HCT116 (cell line): ENCODE measurements around the gene SPARC.

Experiments
- CEBPB ChIP-seq: IDR thresholded peaks from 2 replicates; pipeline ENCODE4 v1.6.1; 2012; ENCODE audit warnings: low read depth
- EGR1 ChIP-seq: IDR thresholded peaks from 2 replicates; pipeline ENCODE4 v1.6.1; 2012; ENCODE audit warnings: low read depth
- EZH2 ChIP-seq: fragments of 200-600 bp; sonication (generic); IDR thresholded peaks from 2 replicates; pipeline ENCODE4 v1.6.1; 2017; ENCODE audit warnings: antibody characterized with exemption, mixed run types
- EZH2phosphoT487 ChIP-seq: fragments of 200-600 bp; IDR thresholded peaks from 2 replicates; pipeline ENCODE4 v1.6.1; 2018; ENCODE audit warnings: antibody characterized with exemption, borderline replicate concordance
- POLR2A ChIP-seq: IDR thresholded peaks from 2 replicates; pipeline ENCODE4 v1.7.0; 2011; ENCODE audit warnings: borderline replicate concordance; ENCODE audit not compliant: insufficient read depth, insufficient read length; ENCODE audit errors: extremely low read depth
- POLR2AphosphoS5 ChIP-seq: IDR thresholded peaks from 2 replicates; pipeline ENCODE4 v1.6.1; 2011; ENCODE audit warnings: mild to moderate bottlenecking, low read depth, low read length, moderate library complexity
- RAD21 ChIP-seq: IDR thresholded peaks from 2 replicates; pipeline ENCODE4 v1.6.1; 2012; ENCODE audit warnings: low read depth, mild to moderate bottlenecking
- SRF ChIP-seq: IDR thresholded peaks from 2 replicates; pipeline ENCODE4 v1.6.1; 2012; ENCODE audit warnings: low read depth
- TCF7L2 ChIP-seq: IDR thresholded peaks from 2 replicates; pipeline ENCODE4 v1.7.0; 2011; ENCODE audit warnings: borderline replicate concordance, inconsistent platforms; ENCODE audit not compliant: insufficient read depth, insufficient read length; ENCODE audit errors: extremely low read depth
- YY1 ChIP-seq: IDR thresholded peaks from 2 replicates; pipeline ENCODE4 v1.6.1; 2011; ENCODE audit warnings: low read length, low read depth, moderate library complexity, mild to moderate bottlenecking; ENCODE audit not compliant: insufficient replicate concordance; ENCODE audit errors: extremely low read depth
- TF ChIP-seq, protein P1 (sequence below), 3 experiments: fragments of 200-600 bp in 1 of 3; sonication (generic) in 1 of 3; IDR thresholded peaks in 2 of 3; conservative IDR thresholded peaks in 1 of 3; 2 replicates each; pipeline ENCODE4 v1.5.1; 2012 to 2017; ENCODE audit warnings: low read depth in 2 of 3, low read length in 2 of 3, antibody characterized with exemption in 1 of 3, borderline replicate concordance in 1 of 3, control low read depth in 1 of 3, mild to moderate bottlenecking in 1 of 3, mixed read lengths in 1 of 3, mixed run types in 1 of 3, moderate library complexity in 1 of 3; ENCODE audit not compliant: insufficient read depth in 1 of 3
- TF ChIP-seq, protein P2 (sequence below): IDR thresholded peaks from 2 replicates; pipeline ENCODE4 v1.6.1; 2012; ENCODE audit warnings: low read depth

DNA sequence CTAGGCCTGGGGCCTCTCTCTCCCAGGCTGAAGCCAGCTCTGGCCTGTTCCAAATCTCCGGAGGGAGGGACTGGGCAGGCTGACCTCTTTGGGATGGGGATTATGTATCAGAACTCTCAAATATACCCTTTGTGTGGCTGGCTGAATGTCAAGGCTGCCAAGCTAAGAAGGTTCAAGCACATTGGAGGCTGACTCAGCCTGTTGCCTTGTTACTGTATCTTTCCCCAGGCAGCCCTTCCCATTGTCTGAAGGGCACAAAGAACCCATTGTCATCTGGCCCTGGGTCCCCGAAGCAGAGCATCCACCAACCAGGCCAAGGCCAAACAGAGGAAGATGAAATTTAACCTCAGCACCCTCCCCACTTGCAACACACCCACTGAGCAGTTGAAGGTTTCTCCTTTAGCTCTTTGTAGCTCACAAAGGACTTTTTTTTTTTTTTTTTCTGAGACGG lies 7.3 kb upstream of the SPARC start:
- TF ChIP-seq EZH2phosphoT487, result no peak
- no peak for TF ChIP-seq EZH2
- TF ChIP-seq, protein P1, sequence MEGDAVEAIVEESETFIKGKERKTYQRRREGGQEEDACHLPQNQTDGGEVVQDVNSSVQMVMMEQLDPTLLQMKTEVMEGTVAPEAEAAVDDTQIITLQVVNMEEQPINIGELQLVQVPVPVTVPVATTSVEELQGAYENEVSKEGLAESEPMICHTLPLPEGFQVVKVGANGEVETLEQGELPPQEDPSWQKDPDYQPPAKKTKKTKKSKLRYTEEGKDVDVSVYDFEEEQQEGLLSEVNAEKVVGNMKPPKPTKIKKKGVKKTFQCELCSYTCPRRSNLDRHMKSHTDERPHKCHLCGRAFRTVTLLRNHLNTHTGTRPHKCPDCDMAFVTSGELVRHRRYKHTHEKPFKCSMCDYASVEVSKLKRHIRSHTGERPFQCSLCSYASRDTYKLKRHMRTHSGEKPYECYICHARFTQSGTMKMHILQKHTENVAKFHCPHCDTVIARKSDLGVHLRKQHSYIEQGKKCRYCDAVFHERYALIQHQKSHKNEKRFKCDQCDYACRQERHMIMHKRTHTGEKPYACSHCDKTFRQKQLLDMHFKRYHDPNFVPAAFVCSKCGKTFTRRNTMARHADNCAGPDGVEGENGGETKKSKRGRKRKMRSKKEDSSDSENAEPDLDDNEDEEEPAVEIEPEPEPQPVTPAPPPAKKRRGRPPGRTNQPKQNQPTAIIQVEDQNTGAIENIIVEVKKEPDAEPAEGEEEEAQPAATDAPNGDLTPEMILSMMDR (IDR thresholded peaks at IDR 0.05 in 2 of 3, conservative IDR thresholded peaks at IDR 0.05 in 1 of 3; ENCODE audit: borderline replicate concordance in 1 of 3, insufficient read depth in 1 of 3, low read depth in 2 of 3, low read length in 2 of 3), result no peak
- no peak for TF ChIP-seq CEBPB
- TF ChIP-seq POLR2AphosphoS5, result no peak
- TF ChIP-seq TCF7L2, result no peak
- TF ChIP-seq YY1, result no peak
- TF ChIP-seq SRF, result no peak
- TF ChIP-seq, protein P2, sequence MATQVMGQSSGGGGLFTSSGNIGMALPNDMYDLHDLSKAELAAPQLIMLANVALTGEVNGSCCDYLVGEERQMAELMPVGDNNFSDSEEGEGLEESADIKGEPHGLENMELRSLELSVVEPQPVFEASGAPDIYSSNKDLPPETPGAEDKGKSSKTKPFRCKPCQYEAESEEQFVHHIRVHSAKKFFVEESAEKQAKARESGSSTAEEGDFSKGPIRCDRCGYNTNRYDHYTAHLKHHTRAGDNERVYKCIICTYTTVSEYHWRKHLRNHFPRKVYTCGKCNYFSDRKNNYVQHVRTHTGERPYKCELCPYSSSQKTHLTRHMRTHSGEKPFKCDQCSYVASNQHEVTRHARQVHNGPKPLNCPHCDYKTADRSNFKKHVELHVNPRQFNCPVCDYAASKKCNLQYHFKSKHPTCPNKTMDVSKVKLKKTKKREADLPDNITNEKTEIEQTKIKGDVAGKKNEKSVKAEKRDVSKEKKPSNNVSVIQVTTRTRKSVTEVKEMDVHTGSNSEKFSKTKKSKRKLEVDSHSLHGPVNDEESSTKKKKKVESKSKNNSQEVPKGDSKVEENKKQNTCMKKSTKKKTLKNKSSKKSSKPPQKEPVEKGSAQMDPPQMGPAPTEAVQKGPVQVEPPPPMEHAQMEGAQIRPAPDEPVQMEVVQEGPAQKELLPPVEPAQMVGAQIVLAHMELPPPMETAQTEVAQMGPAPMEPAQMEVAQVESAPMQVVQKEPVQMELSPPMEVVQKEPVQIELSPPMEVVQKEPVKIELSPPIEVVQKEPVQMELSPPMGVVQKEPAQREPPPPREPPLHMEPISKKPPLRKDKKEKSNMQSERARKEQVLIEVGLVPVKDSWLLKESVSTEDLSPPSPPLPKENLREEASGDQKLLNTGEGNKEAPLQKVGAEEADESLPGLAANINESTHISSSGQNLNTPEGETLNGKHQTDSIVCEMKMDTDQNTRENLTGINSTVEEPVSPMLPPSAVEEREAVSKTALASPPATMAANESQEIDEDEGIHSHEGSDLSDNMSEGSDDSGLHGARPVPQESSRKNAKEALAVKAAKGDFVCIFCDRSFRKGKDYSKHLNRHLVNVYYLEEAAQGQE, result no peak
- TF ChIP-seq RAD21, result no peak
- TF ChIP-seq POLR2A, result no peak
- no peak for TF ChIP-seq EGR1
